Vagina (tissue), 2 donors: ENCODE results near the gene FGGY. TPM values are rescaled to one million over a fixed set of nuclear protein-coding genes. Genes with fewer than 3 reads are reported as not detected.

Experiments used
- DNase-seq, 2 donors: peaks; one replicate each; pipeline ENCODE4 v3.0.0-alpha.2; 2017; ENCODE audit errors: extremely low spot score in 2 of 2
- H3K27ac ChIP-seq: fragments of 200-600 bp; sonication (generic); one replicate; pipeline ENCODE4 v1.5.1; 2019
- H3K27me3 ChIP-seq: fragments of 200-600 bp; sonication (generic); one replicate; pipeline ENCODE4 v1.5.1; 2019
- H3K36me3 ChIP-seq, 2 donors: fragments of 200-600 bp; sonication (generic); one replicate each; pipeline ENCODE4 v1.5.1; 2017 to 2019
- H3K4me1 ChIP-seq: fragments of 200-600 bp; sonication (generic); one replicate; pipeline ENCODE4 v1.5.1; 2019
- H3K4me3 ChIP-seq, 2 donors: fragments of 200-600 bp; sonication (generic); 1 replicate in 1 of 2; 2 replicates in 1 of 2; pipeline ENCODE4 v1.5.1; 2016 to 2019
- H3K9me3 ChIP-seq: fragments of 200-600 bp; sonication (generic); one replicate; pipeline ENCODE4 v1.5.1; 2019
- CTCF ChIP-seq, 3 experiments: fragments of 450-650 bp in 2 of 3; fragments of 200-600 bp in 1 of 3; sonication (generic) in 1 of 3; IDR thresholded peaks; one replicate each; pipeline ENCODE4 v1.5.1; 2017 to 2019; ENCODE audit warnings: antibody characterized with exemption in 3 of 3, mild to moderate bottlenecking in 2 of 3, moderate library complexity in 2 of 3
- POLR2A ChIP-seq, 2 donors: fragments of 450-650 bp; IDR thresholded peaks; one replicate each; pipeline ENCODE4 v1.6.1; 2017; ENCODE audit warnings: antibody characterized with exemption in 2 of 2, mild to moderate bottlenecking in 2 of 2, moderate library complexity in 2 of 2
- POLR2AphosphoS5 ChIP-seq, 2 donors: sonication (generic); formaldehyde crosslinking; IDR thresholded peaks; one replicate each; pipeline ENCODE4 v1.9.0; 2017; ENCODE audit warnings: antibody characterized with exemption in 2 of 2, mild to moderate bottlenecking in 2 of 2, low read depth in 1 of 2; ENCODE audit not compliant: insufficient read depth in 1 of 2
- intact Hi-C: fragments of 100-400 bp; cut with DNase I; formaldehyde crosslinking; loops from one replicate; pipeline ENCODE4 v1.15.1; 2023
- total RNA-seq: library from RNA; depleted of rRNA; stranded (reverse); fragments of >200 nt; gene quantifications from one replicate; pipeline ENCODE4 v1.2.3, GENCODE V29; 2016

Gene FGGY
- total RNA-seq, 1 donor from 2014 or later: 11.8 TPM

- Histone ChIP-seq H3K4me1 (no peaks in the 10 kb centered on the region), H3K27ac (no peak overlapping the region), H3K36me3 (no peaks in the 10 kb centered on the region), H3K9me3 (no peaks in the 10 kb centered on the region), H3K4me3 (no peak overlapping the region), H3K27me3 (no peaks in the 10 kb centered on the region)
- no peak for TF ChIP-seq CTCF (IDR thresholded peaks at IDR 0.05)
- TF ChIP-seq POLR2AphosphoS5 (IDR thresholded peaks at IDR 0.05; ENCODE audit: insufficient read depth in 1 of 2, low read depth in 1 of 2): no peak
- no peak for TF ChIP-seq POLR2A (IDR thresholded peaks at IDR 0.05)
- no peak for DNase-seq
- intact Hi-C loops: no loop called here
These were observed 87.1 kb downstream of the FGGY start for GRCh38 chr1:59383963-59384362.

GRCh38 chr1:59384443-59384842 is 87.5 kb downstream of the FGGY start:
- H3K4me3 ChIP-seq: no peak overlapping the region
- H3K27me3 ChIP-seq: no peaks in the 10 kb centered on the region
- DNase-seq: no peak
- H3K4me1 ChIP-seq: no peaks in the 10 kb centered on the region
- H3K27ac ChIP-seq: no peak overlapping the region
- intact Hi-C loops: no loop called here
- H3K9me3 ChIP-seq: no peaks in the 10 kb centered on the region
- H3K36me3 ChIP-seq: no peaks in the 10 kb centered on the region
- TF ChIP-seq POLR2AphosphoS5 (IDR thresholded peaks at IDR 0.05; ENCODE audit: insufficient read depth in 1 of 2, low read depth in 1 of 2) (no peak), CTCF (IDR thresholded peaks at IDR 0.05) (no peak), POLR2A (IDR thresholded peaks at IDR 0.05) (no peak)

- TF ChIP-seq POLR2AphosphoS5 (IDR thresholded peaks at IDR 0.05; ENCODE audit: insufficient read depth in 1 of 2, low read depth in 1 of 2) (no peak), POLR2A (IDR thresholded peaks at IDR 0.05) (no peak)
- Histone ChIP-seq H3K27me3 (no peaks in the 10 kb centered on the region), H3K4me1 (peaks cover 11% of the 10 kb centered on the region), H3K4me3 (no peak overlapping the region), H3K36me3 (no peaks in the 10 kb centered on the region), H3K9me3 (no peaks in the 10 kb centered on the region), H3K27ac (no peak overlapping the region)
- intact Hi-C loops: no loop called here
- DNase-seq: no peak
These were observed 91.3 kb downstream of the FGGY start for GRCh38 chr1:59388191-59388590.

- Histone ChIP-seq H3K27ac (no peak overlapping the region), H3K4me3 (no peak overlapping the region), H3K4me1 (peaks cover 27% of the 10 kb centered on the region), H3K36me3 (no peaks in the 10 kb centered on the region), H3K27me3 (no peaks in the 10 kb centered on the region), H3K9me3 (no peaks in the 10 kb centered on the region)
- TF ChIP-seq CTCF (IDR thresholded peaks at IDR 0.05): no peak
- DNase-seq: no peak
- intact Hi-C loops: no loop called here
These were observed 93.0 kb downstream of the FGGY start for GRCh38 chr1:59389847-59390246.

- Histone ChIP-seq H3K4me1 (peaks cover 31% of the 10 kb centered on the region), H3K27ac (no peak overlapping the region), H3K4me3 (no peak overlapping the region), H3K9me3 (no peaks in the 10 kb centered on the region), H3K27me3 (no peaks in the 10 kb centered on the region), H3K36me3 (no peaks in the 10 kb centered on the region)
- DNase-seq: no peak
- TF ChIP-seq CTCF (IDR thresholded peaks at IDR 0.05) (no peak), POLR2AphosphoS5 (IDR thresholded peaks at IDR 0.05; ENCODE audit: insufficient read depth in 1 of 2, low read depth in 1 of 2) (no peak), POLR2A (IDR thresholded peaks at IDR 0.05) (no peak)
- intact Hi-C loops: no loop called here
These were observed 93.4 kb downstream of the FGGY start for GRCh38 chr1:59390307-59390706.
